SK-N-SH (cell line): ENCODE data around the gene TMEM178A. TPM values are rescaled to one million over a fixed set of nuclear protein-coding genes. Genes with fewer than 3 reads are reported as not detected.
A peak's percentile ranks its signal among the peaks of the same experiment; 100 is the strongest.

Experiments used
- CTCF ChIA-PET: fragments of 300-600, 350-600 bp; formaldehyde crosslinking; extraction: SDS; loops from one replicate; lab custom pipeline; 2021; lab: Yijun Ruan, JAX
- POLR2A ChIA-PET: fragments of 350-600 bp; sonication (Branson Sonifier 250); formaldehyde crosslinking; extraction: SDS; loops from one replicate; lab custom pipeline; 2020; ENCODE audit warnings: antibody characterized with exemption, inconsistent platforms; lab: Yijun Ruan, JAX
- DNase-seq: peaks from one replicate; pipeline ENCODE4 v3.0.0; 2012
- H2AFZ ChIP-seq: fragments of 200-600 bp; sonication (generic); 2 replicates; pipeline ENCODE4 v1.8.1; 2016; ENCODE audit warnings: antibody characterized with exemption, mild to moderate bottlenecking, low read depth
- H3F3A ChIP-seq: fragments of 200-600 bp; sonication (generic); replicated peaks from 2 replicates; pipeline ENCODE3; 2016; ENCODE audit warnings: antibody characterized with exemption, mild to moderate bottlenecking; ENCODE audit not compliant: insufficient read depth
- H3K27ac ChIP-seq, 2 experiments: fragments of 200-500 bp in 1 of 2; fragments of 200-600 bp in 1 of 2; sonication (Bioruptor generic) in 1 of 2; sonication (generic), shearing (Covaris generic) in 1 of 2; 2 replicates each; pipeline versions ENCODE4 v1.5.1 to v1.6.1; 2014 to 2016; ENCODE audit warnings: low read depth in 2 of 2, inconsistent platforms in 1 of 2, low read length in 1 of 2, mild to moderate bottlenecking in 1 of 2, mixed read lengths in 1 of 2
- H3K27me3 ChIP-seq: fragments of 200-600 bp; sonication (generic), shearing (Covaris generic); 2 replicates; pipeline ENCODE4 v1.6.1; 2016; ENCODE audit warnings: mixed run types; ENCODE audit not compliant: insufficient read depth
- H3K36me3 ChIP-seq, 2 experiments: fragments of 200-500 bp in 1 of 2; fragments of 200-600 bp in 1 of 2; sonication (Bioruptor generic) in 1 of 2; sonication (generic) in 1 of 2; replicated peaks in 1 of 2; 2 replicates each; pipeline versions ENCODE3 to v1.5.1; 2014 to 2016; ENCODE audit warnings: low read length in 1 of 2, mild to moderate bottlenecking in 1 of 2; ENCODE audit not compliant: insufficient read depth in 2 of 2, control insufficient read depth in 1 of 2
- H3K4me1 ChIP-seq, 2 experiments: fragments of 200-500 bp in 1 of 2; fragments of 200-600 bp in 1 of 2; sonication (Bioruptor generic) in 1 of 2; sonication (generic), shearing (Covaris generic) in 1 of 2; 2 replicates each; pipeline versions ENCODE4 v1.5.1 to v1.6.1; 2014 to 2016; ENCODE audit warnings: low read depth in 1 of 2, low read length in 1 of 2, mixed run types in 1 of 2; ENCODE audit not compliant: insufficient read depth in 2 of 2, control insufficient read depth in 1 of 2
- H3K4me2 ChIP-seq: fragments of 200-600 bp; sonication (generic), shearing (Covaris generic); 2 replicates; pipeline ENCODE4 v1.6.1; 2017; ENCODE audit warnings: mixed run types
- H3K4me3 ChIP-seq, 2 experiments: fragments of 200-500 bp in 1 of 2; fragments of 200-600 bp in 1 of 2; sonication (Bioruptor generic) in 1 of 2; sonication (generic), shearing (Covaris generic) in 1 of 2; 2 replicates each; pipeline versions ENCODE4 v1.5.1 to v1.8.1; 2014 to 2016; ENCODE audit warnings: low read depth in 2 of 2, inconsistent platforms in 1 of 2, low read length in 1 of 2, mild to moderate bottlenecking in 1 of 2, mixed read lengths in 1 of 2, moderate library complexity in 1 of 2
- H3K79me2 ChIP-seq: fragments of 200-600 bp; sonication (generic); 2 replicates; pipeline ENCODE4 v1.8.1; 2017; ENCODE audit warnings: mild to moderate bottlenecking; ENCODE audit not compliant: insufficient read depth
- H3K9ac ChIP-seq: fragments of 200-600 bp; sonication (generic); 2 replicates; pipeline ENCODE4 v1.6.1; 2017; ENCODE audit warnings: mixed run types
- H3K9me2 ChIP-seq: fragments of 200-600 bp; sonication (generic); 2 replicates; pipeline ENCODE4 v1.6.1; 2017; ENCODE audit warnings: mixed run types
- H3K9me3 ChIP-seq: fragments of 200-600 bp; sonication (generic); 2 replicates; pipeline ENCODE4 v1.6.1; 2017; ENCODE audit warnings: mixed run types, mild to moderate bottlenecking, moderate library complexity
- H4K20me1 ChIP-seq: fragments of 200-600 bp; sonication (generic); 2 replicates; pipeline ENCODE4 v1.6.1; 2017; ENCODE audit warnings: mild to moderate bottlenecking, mixed run types; ENCODE audit not compliant: insufficient read depth
- CHD2 ChIP-seq: fragments of 150-350 bp; IDR thresholded peaks from 2 replicates; pipeline ENCODE4 v1.6.1; 2018; ENCODE audit warnings: low read length; ENCODE audit not compliant: partially characterized antibody
- CTCF ChIP-seq: fragments of 200-600 bp; sonication (generic); IDR thresholded peaks from 2 replicates; pipeline ENCODE4 v1.6.1; 2017; ENCODE audit warnings: antibody characterized with exemption, mild to moderate bottlenecking, moderate library complexity
- ELF1 ChIP-seq: IDR thresholded peaks from 2 replicates; pipeline ENCODE4 v1.4.0; 2012
- EP300 ChIP-seq, 2 experiments: IDR thresholded peaks; 2 replicates each; pipeline versions ENCODE4 v1.4.0 to v1.6.1; 2012; ENCODE audit warnings: borderline replicate concordance in 1 of 2, low read depth in 1 of 2, low read length in 1 of 2
- EZH2phosphoT487 ChIP-seq: fragments of 200-600 bp; sonication (generic); IDR thresholded peaks from 2 replicates; pipeline ENCODE4 v1.6.1; 2017; ENCODE audit warnings: low read depth, mixed run types, mild to moderate bottlenecking, antibody characterized with exemption, moderate library complexity, borderline replicate concordance
- FOSL2 ChIP-seq: IDR thresholded peaks from 2 replicates; pipeline ENCODE4 v1.4.0; 2012; ENCODE audit warnings: low read depth, mild to moderate bottlenecking, moderate library complexity, borderline replicate concordance
- FOXM1 ChIP-seq: IDR thresholded peaks from 2 replicates; pipeline ENCODE4 v1.4.0; 2012; ENCODE audit warnings: low read depth, mild to moderate bottlenecking
- GABPA ChIP-seq: IDR thresholded peaks from 2 replicates; pipeline ENCODE4 v1.4.0; 2012; ENCODE audit warnings: low read depth, mild to moderate bottlenecking
- GATA2 ChIP-seq: sonication (generic); formaldehyde crosslinking; IDR thresholded peaks from 2 replicates; pipeline ENCODE4 v1.5.0; 2020; ENCODE audit warnings: mild to moderate bottlenecking, missing genetic modification reagents
- JUND ChIP-seq: IDR thresholded peaks from 2 replicates; pipeline ENCODE4 v1.4.0; 2012
- MAX ChIP-seq: IDR thresholded peaks from 2 replicates; pipeline ENCODE4 v1.4.0; 2012; ENCODE audit warnings: low read depth
- MEF2A ChIP-seq: IDR thresholded peaks from 2 replicates; pipeline ENCODE4 v1.4.0; 2012; ENCODE audit warnings: low read depth, borderline replicate concordance
- MXI1 ChIP-seq: IDR thresholded peaks from 2 replicates; pipeline ENCODE4 v1.6.1; 2012; ENCODE audit warnings: mild to moderate bottlenecking, low read depth, low read length, improper control_type of control experiment
- NFIC ChIP-seq: IDR thresholded peaks from 2 replicates; pipeline ENCODE4 v1.4.0; 2012; ENCODE audit warnings: borderline replicate concordance
- POLR2AphosphoS5 ChIP-seq: IDR thresholded peaks from 2 replicates; pipeline ENCODE4 v1.6.1; 2012; ENCODE audit warnings: low read depth, low read length
- RCOR1 ChIP-seq: fragments of 150-350 bp; IDR thresholded peaks from 2 replicates; pipeline ENCODE4 v1.6.1; 2017; ENCODE audit warnings: antibody characterized with exemption, low read length
- REST ChIP-seq: IDR thresholded peaks from 2 replicates; pipeline ENCODE4 v1.6.1; 2012; ENCODE audit warnings: mild to moderate bottlenecking, low read depth, low read length, moderate library complexity
- RFX5 ChIP-seq: IDR thresholded peaks from 2 replicates; pipeline ENCODE4 v1.6.1; 2012; ENCODE audit warnings: mild to moderate bottlenecking, improper control_type of control experiment, low read length
- SIN3A ChIP-seq: IDR thresholded peaks from 2 replicates; pipeline ENCODE4 v1.6.1; 2012; ENCODE audit warnings: low read depth, mild to moderate bottlenecking, low read length, moderate library complexity, borderline replicate concordance
- TAF1 ChIP-seq: IDR thresholded peaks from 2 replicates; pipeline ENCODE4 v1.6.1; 2012; ENCODE audit warnings: low read depth, mild to moderate bottlenecking, low read length, moderate library complexity, borderline replicate concordance
- TCF12 ChIP-seq: IDR thresholded peaks from 2 replicates; pipeline ENCODE4 v1.4.0; 2012
- USF1 ChIP-seq: IDR thresholded peaks from 2 replicates; pipeline ENCODE4 v1.4.0; 2012; ENCODE audit warnings: low read depth, borderline replicate concordance
- USF2 ChIP-seq: fragments of 150-350 bp; IDR thresholded peaks from 2 replicates; pipeline ENCODE4 v1.6.1; 2017; ENCODE audit warnings: antibody characterized with exemption, low read length, low read depth, borderline replicate concordance
- YY1 ChIP-seq: IDR thresholded peaks from 2 replicates; pipeline ENCODE4 v1.4.0; 2012; ENCODE audit warnings: low read depth, mild to moderate bottlenecking
- WGBS: methylation state at CpG from one replicate; pipeline ENCODE4 v1.1.6; 2017; ENCODE audit warnings: low lambda C conversion rate; 5-methylcytosine and 5-hydroxymethylcytosine counted together
- polyA plus RNA-seq, 3 experiments: library from polyadenylated mRNA; depleted of rRNA; stranded (reverse); fragments of >200 nt; gene quantifications; 2 replicates each; pipeline ENCODE4 v1.2.3, GENCODE V29; 2012
- TF ChIP-seq, protein P1 (sequence below): IDR thresholded peaks from 2 replicates; pipeline ENCODE4; 2012

The TMEM178A gene
- polyA plus RNA-seq, 1 of the 3 experiments (the other 2 are of a cell fraction) = 0.84 TPM

DNA sequence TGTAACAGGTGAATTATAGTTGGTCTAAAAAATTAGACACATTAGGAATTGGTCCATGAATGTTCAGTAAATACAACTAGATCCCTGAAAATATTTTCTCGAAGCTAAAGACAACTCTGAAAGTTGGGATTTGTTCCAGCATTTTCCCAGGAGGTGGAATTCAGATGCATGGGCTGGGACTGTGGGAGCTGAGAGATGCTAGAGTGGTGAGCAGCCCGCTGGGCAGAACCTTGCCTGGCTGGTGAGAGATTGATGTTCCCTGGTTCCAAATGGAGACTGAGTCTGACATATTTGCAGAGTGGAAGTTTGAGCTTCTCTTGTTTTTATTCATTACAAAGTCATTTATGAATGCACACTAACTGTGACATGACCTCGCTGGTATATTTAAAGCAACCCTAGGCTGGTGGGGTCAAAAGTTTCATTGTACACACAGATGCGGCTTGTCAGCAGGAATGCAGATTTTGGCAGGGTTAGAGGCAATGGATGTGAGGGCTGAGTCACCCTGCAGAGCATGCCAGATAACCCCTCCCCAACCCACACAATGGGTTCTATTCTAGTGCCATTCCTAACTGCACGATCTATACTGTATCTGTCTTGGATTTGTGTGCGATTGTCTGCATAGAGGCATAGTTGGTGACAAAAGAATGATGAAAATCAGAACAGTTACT lies 23.5 kb upstream of the TMEM178A start:
- peak overlapping the region in 1 of 2 experiments; percentile 58; a peak in 2 of 4 replicates for H3K27ac ChIP-seq
- POLR2A ChIA-PET = interaction anchor here (0.6 kb wide), 1 partner anchor 263 kb away, joined by 3 read pairs; no protein-coding TSS in a partner anchor
- TF ChIP-seq NFIC = peak; percentile 99
- TF ChIP-seq EP300 (IDR thresholded peaks at IDR 0.05; ENCODE audit: borderline replicate concordance in 1 of 2, low read depth in 1 of 2, low read length in 1 of 2) = peak in 1 of 2 experiments; percentile 94; a peak in 2 of 4 replicates
- no peak for TF ChIP-seq CTCF
- peak; percentile 40; the same call in 1 of the 2 replicates for TF ChIP-seq POLR2AphosphoS5
- peak; percentile 76; the same call in 1 of the 2 replicates for TF ChIP-seq MAX
- TF ChIP-seq JUND = peak; percentile 94
- peak; percentile 91 for TF ChIP-seq MEF2A
- TF ChIP-seq CHD2 = no peak
- peak; percentile 50; the same call in 1 of the 2 replicates for TF ChIP-seq SIN3A
- TF ChIP-seq GABPA = 0 out of 2 replicates have a peak, but pooled peaks have one; percentile 34
- TF ChIP-seq FOSL2 = peak; percentile 98
- no peak for TF ChIP-seq ELF1
- no peak for TF ChIP-seq USF2
- TF ChIP-seq FOXM1 = peak; percentile 78
- TF ChIP-seq YY1 = peak; percentile 65
- TF ChIP-seq TAF1 = no peak; the same call in 1 of the 2 replicates
- TF ChIP-seq, protein P1, sequence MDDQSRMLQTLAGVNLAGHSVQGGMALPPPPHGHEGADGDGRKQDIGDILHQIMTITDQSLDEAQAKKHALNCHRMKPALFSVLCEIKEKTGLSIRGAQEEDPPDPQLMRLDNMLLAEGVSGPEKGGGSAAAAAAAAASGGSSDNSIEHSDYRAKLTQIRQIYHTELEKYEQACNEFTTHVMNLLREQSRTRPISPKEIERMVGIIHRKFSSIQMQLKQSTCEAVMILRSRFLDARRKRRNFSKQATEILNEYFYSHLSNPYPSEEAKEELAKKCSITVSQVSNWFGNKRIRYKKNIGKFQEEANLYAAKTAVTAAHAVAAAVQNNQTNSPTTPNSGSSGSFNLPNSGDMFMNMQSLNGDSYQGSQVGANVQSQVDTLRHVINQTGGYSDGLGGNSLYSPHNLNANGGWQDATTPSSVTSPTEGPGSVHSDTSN = peak; percentile 93
- TF ChIP-seq USF1 = 0 out of 2 replicates have a peak, but pooled peaks have one; percentile 31
- no peak for TF ChIP-seq RCOR1
- TF ChIP-seq EZH2phosphoT487 = no peak
- TF ChIP-seq RFX5 = no peak
- TF ChIP-seq REST = peak; percentile 57; the same call in 1 of the 2 replicates
- TF ChIP-seq MXI1 = no peak
- no peak for TF ChIP-seq GATA2 (CRISPR knock-in tag)
- peak; percentile 96 for TF ChIP-seq TCF12

More for the DNA sequence above, 23.5 kb upstream of the TMEM178A start:
- Histone ChIP-seq H3K4me3 (peak overlapping the region in 1 of 2 experiments; percentile 17; a peak in 1 of 4 replicates), H3K79me2 (no peaks in the 10 kb centered on the region), H3K36me3 (no peaks in the 10 kb centered on the region), H2AFZ (no peak overlapping the region), H3K9me2 (no peaks in the 10 kb centered on the region), H3K4me1 (no peaks in the 10 kb centered on the region; a peak in 3 of 4 replicates), H3K9ac (no peak overlapping the region; the same call in 1 of the 2 replicates), H3K27me3 (no peaks in the 10 kb centered on the region), H3K4me2 (peak overlapping the region; percentile 67), H3K9me3 (no peaks in the 10 kb centered on the region), H3F3A (peaks cover 6% of the 10 kb centered on the region), H4K20me1 (no peaks in the 10 kb centered on the region)
- 17% methylated on average over 6 of the region's 6 CpGs for WGBS
- CTCF ChIA-PET = no interaction called here
- DNase-seq = no peak
